Ishikawa (cell line): Measurements from ENCODE around the gene UHRF2.

Experiments used
- CEBPB ChIP-seq: IDR thresholded peaks from 2 replicates; pipeline ENCODE4 v1.6.1; 2012
- FOXM1 ChIP-seq: IDR thresholded peaks from 2 replicates; pipeline ENCODE4 v1.6.1; 2012; ENCODE audit warnings: low read depth, borderline replicate concordance
- REST ChIP-seq: IDR thresholded peaks from 2 replicates; pipeline ENCODE4 v1.6.1; 2012; ENCODE audit warnings: low read depth, mild to moderate bottlenecking
- TAF1 ChIP-seq: IDR thresholded peaks from 2 replicates; pipeline ENCODE4 v1.6.1; 2012; ENCODE audit warnings: low read depth, mild to moderate bottlenecking
- ZBTB7A ChIP-seq: IDR thresholded peaks from 2 replicates; pipeline ENCODE4 v1.6.1; 2012; ENCODE audit warnings: low read depth

GRCh38 chr9:6501526-6502210, 88.7 kb downstream of the UHRF2 start:
- TF ChIP-seq ZBTB7A (no peak), CEBPB (no peak), REST (no peak), FOXM1 (no peak), TAF1 (no peak)
